IPS DF 6.9 (cell line): Measurements from ENCODE around the gene ATP6V1A.

Source experiments
- DNase-seq: peaks from one replicate; pipeline ENCODE4 v3.0.0-alpha.2; 2013; ENCODE audit warnings: low read depth, low spot score
- H3K27ac ChIP-seq: one replicate; pipeline ENCODE4 v1.5.1; 2013; ENCODE audit warnings: low read length, control low read depth
- H3K27me3 ChIP-seq: 2 replicates; pipeline ENCODE4 v1.6.1; 2013; ENCODE audit warnings: mild to moderate bottlenecking, low read length; ENCODE audit not compliant: control insufficient read depth, insufficient read depth
- H3K36me3 ChIP-seq: 2 replicates; pipeline ENCODE4 v1.6.1; 2013; ENCODE audit warnings: low read length; ENCODE audit not compliant: control insufficient read depth, insufficient read depth
- H3K4me1 ChIP-seq: 2 replicates; pipeline ENCODE4 v1.6.1; 2013; ENCODE audit warnings: low read length; ENCODE audit not compliant: control insufficient read depth, insufficient read depth
- H3K4me3 ChIP-seq: 2 replicates; pipeline ENCODE4 v1.5.1; 2013; ENCODE audit warnings: mild to moderate bottlenecking, low read length
- H3K9me3 ChIP-seq: 2 replicates; pipeline ENCODE4 v1.6.1; 2013; ENCODE audit warnings: low read length, inconsistent platforms; ENCODE audit not compliant: control insufficient read depth, insufficient read depth
- WGBS: extraction: QIAGEN DNeasy Blood & Tissue Kit; methylation state at CpG from one replicate; pipeline ENCODE4 v1.1.7; 2013; ENCODE audit warnings: mixed read lengths, missing lambda C conversion rate; ENCODE audit not compliant: insufficient read length, insufficient coverage; 5-methylcytosine and 5-hydroxymethylcytosine counted together

Gene ATP6V1A

DNA sequence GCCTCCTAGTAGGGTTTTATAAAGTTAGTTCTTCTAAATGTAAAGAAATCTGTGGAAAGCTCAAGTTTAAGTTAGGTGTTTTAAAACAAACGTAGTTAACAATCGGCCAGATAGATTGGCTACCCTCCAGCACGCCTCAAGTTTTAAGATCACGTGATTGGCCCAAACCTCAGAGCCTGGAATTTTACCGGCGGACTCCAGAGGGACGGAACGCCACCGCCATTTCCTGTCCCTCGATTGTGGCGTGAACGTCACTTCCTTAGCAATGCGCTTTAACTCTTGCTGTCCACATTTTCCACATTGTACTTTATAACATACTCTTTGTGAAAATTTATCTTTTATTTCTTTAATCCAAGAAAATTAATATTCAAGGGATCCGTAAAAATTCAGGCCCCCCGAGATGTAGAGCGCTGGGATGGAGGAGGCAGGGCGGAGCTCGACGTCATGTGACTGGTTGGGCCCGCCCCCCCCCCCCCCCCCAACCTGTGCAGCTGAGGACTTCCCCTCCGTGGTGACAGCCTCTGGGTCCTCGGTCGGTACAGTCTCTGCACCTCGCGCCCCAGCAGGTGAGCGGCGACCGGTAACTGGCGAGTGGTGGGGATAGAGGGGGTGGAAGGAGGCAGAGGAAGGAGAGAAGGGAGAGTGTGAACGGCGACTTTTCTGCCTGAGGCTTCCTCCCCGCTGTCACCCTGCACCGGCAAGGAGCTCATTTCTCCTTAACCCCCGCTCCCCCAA lies at the start of gene ATP6V1A:
Gene ATP6V1A (plus strand): TSS at position 488 of the 735 bp plus-strand sequence. CDS start 31,719 bp downstream, outside the sequence.
- no peaks in the 10 kb centered on the region for H3K4me1 ChIP-seq
- H3K27ac ChIP-seq = no peak within 1 kb of the TSS
- H3K4me3 ChIP-seq = peak within 1 kb of the TSS; percentile 98
- H3K27me3 ChIP-seq = no peaks in the 10 kb centered on the region
- peak; percentile 86 for DNase-seq
- H3K9me3 ChIP-seq = no peaks in the 10 kb centered on the region
- WGBS = no CpG with 5 or more reads among the region's 34 CpGs
- H3K36me3 ChIP-seq = no peaks in the 10 kb centered on the region

DNA sequence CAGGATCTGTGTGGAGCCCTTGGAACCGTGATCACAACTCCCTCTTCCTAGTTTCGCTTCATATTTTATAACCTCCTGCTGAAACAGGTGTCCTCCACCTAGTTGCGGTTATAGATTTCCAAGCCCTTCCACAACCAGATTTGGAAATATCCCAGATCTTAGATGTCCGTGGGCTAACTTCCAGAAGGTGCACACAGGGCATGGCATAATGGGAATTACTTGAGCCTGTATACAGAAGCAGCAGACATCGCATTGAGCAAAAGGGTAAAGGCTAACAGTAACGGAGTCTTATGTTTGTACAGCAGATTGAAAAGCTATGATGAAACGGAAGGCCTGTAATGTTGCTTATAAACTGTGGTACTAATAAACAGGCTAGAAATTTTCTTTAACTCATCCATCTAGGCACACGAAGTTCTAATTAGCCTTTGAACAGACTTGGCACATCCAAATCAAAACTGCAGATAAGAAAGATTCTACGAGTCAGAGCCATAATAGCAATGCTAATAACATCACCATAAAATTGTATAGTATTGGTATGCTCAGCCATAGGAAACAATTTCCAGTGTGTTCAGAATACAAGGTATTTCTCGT lies 49.2 kb upstream of the ATP6V1A start:
- peak overlapping the region; percentile 78; the same call in 1 of the 2 replicates for H3K4me3 ChIP-seq
- H3K9me3 ChIP-seq = no peaks in the 10 kb centered on the region
- no peak for DNase-seq
- no CpG with 5 or more reads among the region's 10 CpGs for WGBS
- no peaks in the 10 kb centered on the region for H3K36me3 ChIP-seq
- H3K4me1 ChIP-seq = no peaks in the 10 kb centered on the region; the same call in 1 of the 2 replicates
- no peaks in the 10 kb centered on the region for H3K27me3 ChIP-seq
- H3K27ac ChIP-seq = no peak overlapping the region

DNA sequence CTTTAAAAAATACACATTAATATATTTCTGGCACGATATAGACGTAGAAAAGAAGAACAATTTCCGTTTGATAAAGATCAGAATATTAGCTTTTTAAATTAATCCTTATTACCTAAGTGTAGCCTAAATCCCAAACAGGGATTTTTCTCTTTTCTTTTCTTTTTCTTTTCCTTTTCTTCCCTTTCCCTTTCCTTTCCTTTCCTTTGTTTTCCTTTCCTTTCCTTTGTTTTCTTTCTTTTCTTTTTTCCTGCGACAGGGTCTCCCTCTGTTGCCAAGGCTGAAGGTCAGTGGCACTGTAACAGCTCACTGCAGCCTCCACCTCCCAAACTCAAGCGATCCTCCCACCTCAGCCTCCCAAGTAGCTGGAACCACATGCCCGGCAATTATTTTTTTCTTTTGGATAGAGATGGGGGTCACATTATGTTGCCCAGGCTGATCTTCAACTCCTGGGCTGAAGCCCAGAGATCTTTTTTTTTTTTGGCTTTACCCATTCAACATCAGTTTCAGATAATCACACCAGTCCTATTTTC lies 48.6 kb upstream of the ATP6V1A start:
- Histone ChIP-seq H3K9me3 (no peaks in the 10 kb centered on the region), H3K4me1 (no peaks in the 10 kb centered on the region; the same call in 1 of the 2 replicates), H3K27ac (no peak overlapping the region), H3K36me3 (no peaks in the 10 kb centered on the region), H3K27me3 (no peaks in the 10 kb centered on the region), H3K4me3 (no peak overlapping the region)
- no peak for DNase-seq
- no CpG with 5 or more reads among the region's 6 CpGs for WGBS

DNA sequence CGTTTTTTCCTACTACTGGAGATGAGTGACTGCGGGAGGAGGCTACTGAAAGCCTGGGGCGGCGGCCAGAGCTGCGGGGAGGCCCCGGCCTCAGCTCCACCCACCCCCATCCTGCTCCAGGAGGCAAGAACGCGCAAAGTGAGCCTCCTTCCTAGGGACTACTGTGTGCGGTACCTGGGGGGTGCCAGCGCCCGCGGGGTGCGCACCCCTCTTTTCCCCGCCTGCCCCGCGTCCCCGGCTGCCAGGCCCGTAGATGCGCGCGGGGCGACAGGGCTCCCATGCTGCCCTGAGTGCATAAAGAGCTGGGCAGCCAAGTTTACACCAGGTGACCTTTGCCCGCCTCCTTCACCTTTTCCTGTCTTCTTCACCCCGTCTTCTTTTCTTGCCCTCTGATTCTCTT lies 47.9 kb upstream of the ATP6V1A start:
- WGBS = no CpG with 5 or more reads among the region's 24 CpGs
- DNase-seq = no peak
- H3K4me3 ChIP-seq = peak overlapping the region; percentile 26; the same call in 1 of the 2 replicates
- no peaks in the 10 kb centered on the region for H3K9me3 ChIP-seq
- no peak overlapping the region for H3K27ac ChIP-seq
- no peaks in the 10 kb centered on the region for H3K36me3 ChIP-seq
- no peaks in the 10 kb centered on the region; the same call in 1 of the 2 replicates for H3K4me1 ChIP-seq
- H3K27me3 ChIP-seq = no peaks in the 10 kb centered on the region

DNA sequence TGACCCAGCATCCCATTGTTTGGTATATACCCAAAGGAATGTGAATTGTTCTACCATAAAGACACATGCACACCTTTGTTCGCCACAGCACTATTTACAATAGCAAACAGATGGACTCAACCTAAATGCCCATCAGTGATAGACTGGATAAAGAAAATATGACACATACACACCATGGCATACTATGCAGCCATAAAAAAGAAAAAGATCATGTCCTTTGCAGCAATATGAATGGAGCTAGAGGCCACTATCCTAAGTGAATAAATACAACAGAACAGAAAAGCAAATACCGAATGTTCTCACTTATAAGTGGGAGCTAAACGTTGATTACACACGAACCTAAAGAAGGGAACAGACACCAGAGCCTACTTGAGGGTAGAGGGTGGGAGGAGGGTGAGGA lies 39.0 kb upstream of the ATP6V1A start:
- Histone ChIP-seq H3K4me3 (no peak overlapping the region), H3K36me3 (no peaks in the 10 kb centered on the region), H3K27me3 (no peaks in the 10 kb centered on the region), H3K9me3 (no peaks in the 10 kb centered on the region), H3K27ac (no peak overlapping the region), H3K4me1 (no peaks in the 10 kb centered on the region)
- WGBS = no CpG with 5 or more reads among the region's 4 CpGs
- DNase-seq = no peak

DNA sequence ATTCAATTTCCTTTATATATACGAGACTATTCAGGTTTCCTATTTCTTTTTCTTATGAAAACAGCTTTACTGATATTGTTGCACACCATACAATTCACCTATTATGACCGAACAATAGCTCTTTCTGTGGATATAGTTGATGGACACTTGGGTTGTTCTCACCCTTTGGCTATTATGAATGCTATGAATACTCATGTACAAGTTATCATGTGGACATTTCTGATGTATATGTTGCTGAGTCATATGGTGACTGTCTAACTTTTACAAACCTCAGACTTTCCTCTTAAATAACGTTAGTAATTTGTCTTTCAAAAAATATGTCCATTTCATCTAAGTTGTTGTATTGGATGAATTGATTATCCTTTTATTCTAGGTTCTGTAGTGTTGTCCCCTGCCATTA lies 34.7 kb upstream of the ATP6V1A start:
- no peak for DNase-seq
- Histone ChIP-seq H3K4me3 (no peak overlapping the region), H3K36me3 (no peaks in the 10 kb centered on the region), H3K27me3 (no peaks in the 10 kb centered on the region), H3K9me3 (no peaks in the 10 kb centered on the region), H3K27ac (no peak overlapping the region), H3K4me1 (no peaks in the 10 kb centered on the region)
- WGBS = no CpG with 5 or more reads among the region's 3 CpGs

DNA sequence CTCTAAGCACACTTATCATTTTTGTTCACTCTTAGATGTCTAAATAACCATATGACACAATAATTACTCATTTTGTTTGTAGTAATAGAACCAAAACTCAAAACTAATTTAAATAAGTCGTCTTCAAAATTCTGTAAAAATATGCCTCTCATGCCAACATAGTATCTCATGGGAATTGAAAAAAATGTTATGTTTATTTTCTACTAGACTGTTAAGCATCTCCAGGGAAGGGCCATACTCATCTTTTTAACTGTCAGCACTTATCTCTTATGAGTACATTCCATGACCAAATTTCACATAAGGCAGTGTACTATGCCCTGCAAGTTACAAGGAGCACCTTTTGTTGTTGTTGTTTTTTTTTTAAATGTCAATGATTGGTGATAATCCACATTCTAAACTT lies 32.1 kb upstream of the ATP6V1A start:
- Histone ChIP-seq H3K9me3 (no peaks in the 10 kb centered on the region), H3K4me1 (no peaks in the 10 kb centered on the region), H3K4me3 (no peak overlapping the region), H3K27me3 (no peaks in the 10 kb centered on the region; the same call in 1 of the 2 replicates), H3K27ac (no peak overlapping the region), H3K36me3 (0 out of 2 replicates have a peak, but pooled peaks cover 3% of the 10 kb centered on the region)
- no peak for DNase-seq
- WGBS = no CpG with 5 or more reads among the region's 1 CpG

DNA sequence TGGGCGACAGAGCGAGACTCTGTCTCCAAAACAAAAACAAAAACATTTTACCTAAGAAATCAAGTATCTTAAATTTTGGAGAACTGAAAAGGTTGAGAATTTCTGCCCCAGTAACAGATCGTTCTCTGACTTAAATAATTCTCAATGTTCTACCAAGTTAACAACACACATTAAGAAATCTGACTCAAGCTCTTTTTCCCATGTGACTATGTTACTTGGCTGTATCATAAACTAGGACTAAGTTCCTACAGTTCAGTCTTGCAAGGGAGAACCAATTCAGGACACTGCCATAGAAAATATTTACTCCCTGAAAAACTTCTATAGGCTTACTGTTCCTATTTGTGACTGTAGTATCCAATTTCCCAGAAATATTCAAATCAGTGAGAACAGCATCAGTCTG lies 29.5 kb upstream of the ATP6V1A start:
- H3K36me3 ChIP-seq = peaks cover 6% of the 10 kb centered on the region; the same call in 1 of the 2 replicates
- no peaks in the 10 kb centered on the region for H3K9me3 ChIP-seq
- no peak overlapping the region for H3K27ac ChIP-seq
- WGBS = no CpG with 5 or more reads among the region's 3 CpGs
- no peak for DNase-seq
- H3K27me3 ChIP-seq = no peaks in the 10 kb centered on the region; the same call in 1 of the 2 replicates
- H3K4me1 ChIP-seq = no peaks in the 10 kb centered on the region
- no peak overlapping the region for H3K4me3 ChIP-seq

DNA sequence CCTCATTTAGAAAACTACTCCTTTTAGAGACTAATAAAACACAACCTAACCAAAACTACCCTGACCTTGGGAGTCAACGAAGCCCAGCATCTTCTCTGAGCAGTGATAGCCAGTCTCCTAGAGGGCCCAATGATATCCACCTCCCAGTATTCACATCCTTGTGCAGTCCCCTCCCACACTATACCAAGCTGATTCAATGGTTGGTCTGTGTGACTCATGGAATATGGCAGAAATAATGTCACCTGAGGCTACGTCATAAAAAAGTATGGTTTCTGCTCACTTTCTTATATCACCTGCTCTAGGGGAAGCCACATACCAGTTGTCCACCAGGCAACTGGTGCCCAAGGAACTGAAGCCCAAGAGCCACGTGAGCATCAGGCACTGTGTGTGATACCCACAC lies 29.0 kb upstream of the ATP6V1A start:
- no peaks in the 10 kb centered on the region; the same call in 1 of the 2 replicates for H3K27me3 ChIP-seq
- H3K4me1 ChIP-seq = no peaks in the 10 kb centered on the region
- peaks cover 6% of the 10 kb centered on the region; the same call in 1 of the 2 replicates for H3K36me3 ChIP-seq
- WGBS = no CpG with 5 or more reads among the region's 3 CpGs
- H3K27ac ChIP-seq = no peak overlapping the region
- H3K4me3 ChIP-seq = no peak overlapping the region
- H3K9me3 ChIP-seq = no peaks in the 10 kb centered on the region
- DNase-seq = no peak

DNA sequence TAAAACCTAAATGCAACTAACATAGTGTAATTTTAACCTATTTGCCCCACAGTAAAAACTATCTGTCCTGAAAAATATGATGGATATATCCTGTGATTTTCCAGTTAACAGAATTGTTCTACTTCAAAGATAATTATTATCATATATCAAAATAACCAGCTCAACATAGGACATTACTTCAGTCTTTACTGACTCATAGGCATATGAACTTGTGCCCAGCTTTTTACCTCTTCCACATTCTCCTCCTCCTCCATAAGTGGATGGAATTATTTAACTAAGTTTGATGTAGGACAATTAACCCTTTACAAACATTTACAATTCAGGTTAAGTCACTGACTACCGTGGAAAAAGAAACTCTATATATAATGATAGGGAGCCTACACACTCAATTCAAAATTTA lies 27.5 kb upstream of the ATP6V1A start:
- no peaks in the 10 kb centered on the region for H3K9me3 ChIP-seq
- no CpG with 5 or more reads among the region's 1 CpG for WGBS

More for the DNA sequence above, 27.5 kb upstream of the ATP6V1A start:
- H3K4me1 ChIP-seq = no peaks in the 10 kb centered on the region
- H3K27me3 ChIP-seq = no peaks in the 10 kb centered on the region; the same call in 1 of the 2 replicates
- no peak for DNase-seq
- H3K27ac ChIP-seq = no peak overlapping the region
- no peak overlapping the region for H3K4me3 ChIP-seq
- peaks cover 6% of the 10 kb centered on the region; the same call in 1 of the 2 replicates for H3K36me3 ChIP-seq
